ENCODE results near the gene CPT1B. TPM values are rescaled to one million over a fixed set of nuclear protein-coding genes. Genes with fewer than 3 reads are reported as not detected.
"Not testable (repeated sequence)": the region's sequence is repeated elsewhere in the genome, so short reads cannot be mapped to it uniquely, and the experiment has no call there.

Gene CPT1B
- total RNA-seq, 1 donor from 2014 or later, result 3.4 TPM

DNA sequence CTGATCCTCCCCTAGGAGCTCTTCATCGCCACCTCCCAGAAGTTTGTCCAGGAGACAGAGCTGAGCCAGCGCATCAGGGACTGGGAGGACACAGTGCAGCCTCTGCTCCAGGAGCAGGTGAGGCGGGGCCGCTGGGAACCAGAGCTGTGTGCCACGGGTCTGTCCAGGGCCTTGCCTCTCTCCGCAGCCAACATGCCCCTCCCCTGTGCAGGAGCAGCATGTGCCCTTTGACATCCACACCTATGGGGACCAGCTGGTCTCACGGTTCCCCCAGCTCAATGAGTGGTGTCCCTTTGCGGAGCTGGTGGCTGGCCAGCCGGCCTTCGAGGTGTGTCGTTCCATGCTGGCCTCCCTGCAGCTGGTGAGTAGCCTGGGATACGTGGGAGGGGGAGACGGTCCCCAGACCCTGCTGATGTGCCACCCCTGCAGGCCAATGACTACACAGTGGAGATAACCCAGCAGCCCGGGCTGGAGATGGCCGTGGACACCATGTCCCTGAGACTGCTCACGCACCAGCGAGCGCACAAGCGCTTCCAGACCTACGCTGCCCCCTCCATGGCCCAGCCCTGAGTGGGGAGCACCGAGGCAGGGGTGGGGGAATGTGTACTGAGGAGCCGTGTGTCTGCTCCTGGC is 55.3 kb downstream of the CPT1B start:
- TF ChIP-seq, protein P1, sequence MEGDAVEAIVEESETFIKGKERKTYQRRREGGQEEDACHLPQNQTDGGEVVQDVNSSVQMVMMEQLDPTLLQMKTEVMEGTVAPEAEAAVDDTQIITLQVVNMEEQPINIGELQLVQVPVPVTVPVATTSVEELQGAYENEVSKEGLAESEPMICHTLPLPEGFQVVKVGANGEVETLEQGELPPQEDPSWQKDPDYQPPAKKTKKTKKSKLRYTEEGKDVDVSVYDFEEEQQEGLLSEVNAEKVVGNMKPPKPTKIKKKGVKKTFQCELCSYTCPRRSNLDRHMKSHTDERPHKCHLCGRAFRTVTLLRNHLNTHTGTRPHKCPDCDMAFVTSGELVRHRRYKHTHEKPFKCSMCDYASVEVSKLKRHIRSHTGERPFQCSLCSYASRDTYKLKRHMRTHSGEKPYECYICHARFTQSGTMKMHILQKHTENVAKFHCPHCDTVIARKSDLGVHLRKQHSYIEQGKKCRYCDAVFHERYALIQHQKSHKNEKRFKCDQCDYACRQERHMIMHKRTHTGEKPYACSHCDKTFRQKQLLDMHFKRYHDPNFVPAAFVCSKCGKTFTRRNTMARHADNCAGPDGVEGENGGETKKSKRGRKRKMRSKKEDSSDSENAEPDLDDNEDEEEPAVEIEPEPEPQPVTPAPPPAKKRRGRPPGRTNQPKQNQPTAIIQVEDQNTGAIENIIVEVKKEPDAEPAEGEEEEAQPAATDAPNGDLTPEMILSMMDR (IDR thresholded peaks at IDR 0.05; ENCODE audit: insufficient read depth, low read length, severe bottlenecking), result no peak
- DNase-seq (ENCODE audit: low read depth) (no peak), FAIRE-seq (no peak)
- Histone ChIP-seq H3K27me3 (ENCODE audit: control insufficient read depth, insufficient read depth, low read length) (no peaks in the 10 kb centered on the region), H3K36me3 (ENCODE audit: control insufficient read depth, insufficient read depth, low read length) (peaks cover 14% of the 10 kb centered on the region), H3K4me3 (ENCODE audit: low read depth, low read length) (no peak overlapping the region)

DNA sequence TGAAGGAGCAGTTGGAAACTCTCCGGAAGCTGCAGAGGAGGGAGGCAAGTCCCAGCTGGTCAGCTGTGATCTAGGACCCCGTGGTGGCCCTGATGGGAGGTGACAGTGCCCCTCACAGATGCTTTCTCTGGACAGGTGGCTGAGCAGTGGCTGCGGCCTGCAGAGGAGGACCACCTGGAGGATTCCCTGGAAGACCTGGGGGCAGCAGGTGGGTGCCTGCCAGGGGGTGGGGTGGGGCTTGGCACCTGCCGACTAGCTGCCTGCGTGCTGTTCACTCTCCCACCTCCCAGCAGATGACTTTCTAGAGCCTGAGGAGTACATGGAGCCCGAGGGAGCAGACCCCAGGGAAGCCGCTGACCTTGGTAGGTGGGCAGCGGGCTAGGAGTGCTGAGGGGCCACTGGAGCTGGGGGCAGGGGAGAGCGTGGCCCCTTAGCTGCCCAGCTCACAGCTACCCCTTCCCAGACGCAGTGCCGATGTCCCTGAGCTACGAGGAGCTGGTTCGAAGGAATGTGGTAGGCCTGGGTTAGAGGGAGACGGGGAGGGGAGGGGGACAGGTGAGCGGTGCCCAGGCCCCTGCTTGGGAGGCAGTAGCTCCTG is 55.9 kb downstream of the CPT1B start:
- Histone ChIP-seq H3K27me3 (ENCODE audit: control insufficient read depth, insufficient read depth, low read length) (no peaks in the 10 kb centered on the region), H3K4me3 (ENCODE audit: low read depth, low read length) (no peak overlapping the region), H3K36me3 (ENCODE audit: control insufficient read depth, insufficient read depth, low read length) (peaks cover 17% of the 10 kb centered on the region)
- TF ChIP-seq, protein P1 (IDR thresholded peaks at IDR 0.05; ENCODE audit: insufficient read depth, low read length, severe bottlenecking), result no peak
- FAIRE-seq (no peak), DNase-seq (ENCODE audit: low read depth) (no peak)

DNA sequence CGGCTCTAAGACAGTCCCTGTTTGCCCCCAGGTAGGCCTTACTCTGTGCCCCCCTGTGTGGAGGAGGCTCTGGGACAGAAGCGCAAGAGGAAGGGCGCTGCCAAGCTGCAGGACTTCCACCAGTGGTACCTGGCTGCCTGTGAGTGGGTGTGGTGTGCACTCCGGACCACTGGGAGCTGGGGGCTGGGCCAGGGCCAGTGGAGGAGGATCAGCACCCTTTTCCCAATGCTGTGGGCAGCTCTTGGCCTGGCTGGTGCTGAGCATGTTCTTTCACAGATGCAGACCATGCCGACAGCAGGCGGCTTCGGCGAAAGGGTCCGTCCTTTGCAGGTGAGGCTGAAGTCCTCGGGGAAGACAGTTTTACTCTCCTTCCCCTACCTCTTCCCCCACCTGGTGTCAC is 56.5 kb downstream of the CPT1B start:
- H3K36me3 ChIP-seq (ENCODE audit: control insufficient read depth, insufficient read depth, low read length), result peaks cover 19% of the 10 kb centered on the region
- H3K27me3 ChIP-seq (ENCODE audit: control insufficient read depth, insufficient read depth, low read length), result no peaks in the 10 kb centered on the region
- TF ChIP-seq, protein P1 (IDR thresholded peaks at IDR 0.05; ENCODE audit: insufficient read depth, low read length, severe bottlenecking), result no peak
- no peak for DNase-seq (ENCODE audit: low read depth)
- FAIRE-seq, result no peak
- no peak overlapping the region for H3K4me3 ChIP-seq (ENCODE audit: low read depth, low read length)

DNA sequence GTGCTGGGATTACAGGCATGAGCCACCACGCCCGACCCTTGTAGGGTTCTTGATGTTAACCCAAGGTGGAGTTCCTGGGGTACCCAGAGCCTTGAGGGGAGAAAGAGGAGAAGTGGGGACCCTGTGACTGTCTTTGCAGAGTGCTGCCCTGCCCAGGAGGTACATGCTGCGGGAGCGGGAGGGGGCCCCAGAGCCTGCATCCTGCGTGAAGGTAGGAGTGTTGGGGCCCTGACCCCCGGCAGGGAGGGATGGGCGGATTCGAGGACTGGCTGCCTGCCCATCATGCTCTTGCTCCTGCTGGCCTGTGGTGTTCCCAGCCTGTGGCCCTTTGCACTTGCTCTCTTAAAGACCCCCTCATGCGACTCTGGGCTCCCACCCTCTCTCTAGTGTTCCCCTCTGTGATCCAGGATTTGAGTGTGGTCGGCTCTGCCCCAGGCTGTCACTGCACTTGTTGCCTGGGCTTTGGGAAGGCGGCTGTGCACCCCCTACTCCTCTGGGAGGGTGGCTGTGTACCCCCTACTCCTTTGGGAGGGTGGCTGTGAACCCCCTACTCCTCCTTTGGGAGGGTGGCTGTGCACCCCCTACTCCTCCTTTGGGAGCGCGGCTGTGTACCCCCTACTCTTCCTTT is 57.3 kb downstream of the CPT1B start:
- TF ChIP-seq, protein P1 (IDR thresholded peaks at IDR 0.05; ENCODE audit: insufficient read depth, low read length, severe bottlenecking), result no peak
- H3K4me3 ChIP-seq (ENCODE audit: low read depth, low read length), result no peak overlapping the region
- FAIRE-seq (peak; percentile 18), DNase-seq (ENCODE audit: low read depth) (no peak)
- H3K27me3 ChIP-seq (ENCODE audit: control insufficient read depth, insufficient read depth, low read length), result no peaks in the 10 kb centered on the region
- peaks cover 23% of the 10 kb centered on the region for H3K36me3 ChIP-seq (ENCODE audit: control insufficient read depth, insufficient read depth, low read length)

DNA sequence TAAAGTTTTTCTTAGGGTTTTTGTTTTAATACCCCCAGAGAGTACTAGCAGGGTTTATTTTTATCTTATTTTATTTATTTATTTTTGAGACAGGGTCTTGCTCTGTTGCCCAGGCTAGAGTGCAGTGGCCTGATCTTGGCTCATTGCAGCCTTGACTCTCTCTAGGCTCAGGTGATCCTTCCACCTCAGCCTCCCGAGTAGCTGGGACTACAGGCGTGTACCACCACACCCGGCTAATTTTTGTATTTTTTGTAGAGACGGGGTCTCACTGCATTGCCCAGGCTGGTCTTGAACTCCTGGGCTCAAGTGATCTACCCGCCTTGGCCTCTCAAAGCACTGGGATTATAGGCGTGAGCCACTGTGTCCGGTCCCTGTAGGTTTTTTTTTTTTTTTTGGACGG is 58.0 kb downstream of the CPT1B start:
- DNase-seq (ENCODE audit: low read depth); FAIRE-seq; H3K4me3 ChIP-seq (ENCODE audit: low read depth, low read length); H3K27me3 ChIP-seq (ENCODE audit: control insufficient read depth, insufficient read depth, low read length): not testable (repeated sequence)
- peaks cover 23% of the 10 kb centered on the region for H3K36me3 ChIP-seq (ENCODE audit: control insufficient read depth, insufficient read depth, low read length)

DNA sequence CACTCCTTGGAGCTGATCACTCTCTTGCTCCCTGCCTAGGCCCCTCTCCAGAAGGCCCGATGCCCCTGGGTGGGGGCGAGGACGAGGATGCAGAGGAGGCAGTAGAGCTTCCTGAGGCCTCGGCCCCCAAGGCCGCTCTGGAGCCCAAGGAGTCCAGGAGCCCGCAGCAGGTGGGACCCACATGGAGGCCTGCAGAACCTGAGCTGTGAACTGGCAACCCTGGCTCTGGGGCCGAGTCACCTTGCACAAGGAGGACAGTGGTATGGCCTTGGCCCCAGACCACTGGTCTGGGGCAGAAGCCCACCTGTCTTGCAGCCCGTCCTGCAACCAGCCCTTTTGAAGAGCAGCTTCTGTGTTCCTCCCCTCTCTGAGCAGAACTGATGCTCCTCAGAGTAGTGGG is 59.1 kb downstream of the CPT1B start:
- no peak for FAIRE-seq
- Histone ChIP-seq H3K4me3 (ENCODE audit: low read depth, low read length) (no peak overlapping the region), H3K27me3 (ENCODE audit: control insufficient read depth, insufficient read depth, low read length) (no peaks in the 10 kb centered on the region), H3K36me3 (ENCODE audit: control insufficient read depth, insufficient read depth, low read length) (peaks cover 22% of the 10 kb centered on the region)
- DNase-seq (ENCODE audit: low read depth), result no peak
- TF ChIP-seq, protein P1 (IDR thresholded peaks at IDR 0.05; ENCODE audit: insufficient read depth, low read length, severe bottlenecking), result no peak

All from bronchial epithelial cell (primary cell).